ENCODE measurements around the gene COL4A2.
"Not testable (repeated sequence)": the region's sequence is repeated elsewhere in the genome, so short reads cannot be mapped to it uniquely, and the experiment has no call there.

Gene COL4A2

GRCh38 chr13:110319397-110319773 is 12.3 kb downstream of the COL4A2 start:
- H3K27ac ChIP-seq, result no peak overlapping the region
- no peak for TF ChIP-seq CTCF (IDR thresholded peaks at IDR 0.05)
- H3K9me3 ChIP-seq, result no peaks in the 10 kb centered on the region
- peaks cover 68% of the 10 kb centered on the region for H3K27me3 ChIP-seq
- no peak overlapping the region for H3K4me3 ChIP-seq (ENCODE audit: low read depth in 1 of 2, low read length in 1 of 2)
- H3K4me1 ChIP-seq (ENCODE audit: control insufficient read depth in 1 of 2, insufficient read depth in 1 of 2, low read depth in 1 of 2, low read length in 1 of 2), result no peaks in the 10 kb centered on the region
- H3K36me3 ChIP-seq, result no peaks in the 10 kb centered on the region

- no peaks in the 10 kb centered on the region for H3K36me3 ChIP-seq
- no peaks in the 10 kb centered on the region for H3K4me1 ChIP-seq (ENCODE audit: control insufficient read depth in 1 of 2, insufficient read depth in 1 of 2, low read depth in 1 of 2, low read length in 1 of 2)
- no peak overlapping the region for H3K4me3 ChIP-seq (ENCODE audit: low read depth in 1 of 2, low read length in 1 of 2)
- peaks cover 68% of the 10 kb centered on the region for H3K27me3 ChIP-seq
- no peak overlapping the region for H3K27ac ChIP-seq
- no peak for TF ChIP-seq CTCF (IDR thresholded peaks at IDR 0.05)
- no peaks in the 10 kb centered on the region for H3K9me3 ChIP-seq
Measured at GRCh38 chr13:110319774-110320509, 12.9 kb downstream of the COL4A2 start.

GRCh38 chr13:110320645-110321044 is 13.6 kb downstream of the COL4A2 start:
- Histone ChIP-seq H3K36me3 (no peaks in the 10 kb centered on the region), H3K9me3 (no peaks in the 10 kb centered on the region), H3K4me3 (ENCODE audit: low read depth in 1 of 2, low read length in 1 of 2) (no peak overlapping the region), H3K4me1 (ENCODE audit: control insufficient read depth in 1 of 2, insufficient read depth in 1 of 2, low read depth in 1 of 2, low read length in 1 of 2) (no peaks in the 10 kb centered on the region), H3K27ac (no peak overlapping the region), H3K27me3 (peaks cover 74% of the 10 kb centered on the region)
- TF ChIP-seq CTCF (IDR thresholded peaks at IDR 0.05), result no peak

- peaks cover 83% of the 10 kb centered on the region for H3K27me3 ChIP-seq
- not testable (repeated sequence) for H3K4me1 ChIP-seq (ENCODE audit: control insufficient read depth in 1 of 2, insufficient read depth in 1 of 2, low read depth in 1 of 2, low read length in 1 of 2); H3K27ac ChIP-seq; H3K36me3 ChIP-seq; H3K4me3 ChIP-seq (ENCODE audit: low read depth in 1 of 2, low read length in 1 of 2); H3K9me3 ChIP-seq
Measured at GRCh38 chr13:110321573-110321972, 14.5 kb downstream of the COL4A2 start.

GRCh38 chr13:110322126-110322827 is 15.2 kb downstream of the COL4A2 start:
- H3K27me3 ChIP-seq, result peaks cover 90% of the 10 kb centered on the region
- no peak overlapping the region for H3K4me3 ChIP-seq (ENCODE audit: low read depth in 1 of 2, low read length in 1 of 2)
- no peak for TF ChIP-seq CTCF (IDR thresholded peaks at IDR 0.05)
- no peaks in the 10 kb centered on the region for H3K9me3 ChIP-seq
- H3K27ac ChIP-seq, result no peak overlapping the region
- H3K36me3 ChIP-seq, result no peaks in the 10 kb centered on the region
- H3K4me1 ChIP-seq (ENCODE audit: control insufficient read depth in 1 of 2, insufficient read depth in 1 of 2, low read depth in 1 of 2, low read length in 1 of 2), result no peaks in the 10 kb centered on the region

- H3K36me3 ChIP-seq, result no peaks in the 10 kb centered on the region
- H3K27ac ChIP-seq, result no peak overlapping the region
- H3K4me3 ChIP-seq (ENCODE audit: low read depth in 1 of 2, low read length in 1 of 2), result no peak overlapping the region
- H3K27me3 ChIP-seq, result peaks cover 90% of the 10 kb centered on the region
- TF ChIP-seq CTCF (IDR thresholded peaks at IDR 0.05), result no peak
- no peaks in the 10 kb centered on the region for H3K4me1 ChIP-seq (ENCODE audit: control insufficient read depth in 1 of 2, insufficient read depth in 1 of 2, low read depth in 1 of 2, low read length in 1 of 2)
- H3K9me3 ChIP-seq, result no peaks in the 10 kb centered on the region
Measured at GRCh38 chr13:110322828-110323171, 15.7 kb downstream of the COL4A2 start.

All from neutrophil (primary cell).